HepG2 (cell line): ENCODE data around the gene AMOT. TPM values are rescaled to one million over a fixed set of nuclear protein-coding genes. Genes with fewer than 3 reads are reported as not detected.

Experiments used
- ATAC-seq: fragments of 200-7000 bp; cut with Tn5 transposase; 3 replicates; pipeline ENCODE4 v1.9.1; 2020; ENCODE audit warnings: mild to moderate bottlenecking, moderate library complexity
- BruUV-seq: library from RNA; stranded (reverse); fragments of 400-500 nt; replicated peaks from 2 replicates; lab custom pipeline; 2021; lab: Mats Ljungman, UMichigan
- CTCF ChIA-PET: fragments of 300-600 bp; formaldehyde crosslinking; extraction: SDS; loops from one replicate; lab custom pipeline; 2021; ENCODE audit warnings: low total read pairs, inconsistent platforms, low intra/inter-chr PET ratio; lab: Yijun Ruan, JAX
- POLR2A ChIA-PET: fragments of 350-600 bp; sonication (Branson Sonifier 250); formaldehyde crosslinking; loops from one replicate; lab custom pipeline; 2020; ENCODE audit warnings: antibody characterized with exemption, inconsistent platforms; lab: Yijun Ruan, JAX
- DNase-seq: peaks from one replicate; pipeline ENCODE4 v3.0.0-alpha.2; 2015; ENCODE audit warnings: low spot score
- FAIRE-seq: peaks from 3 replicates; lab custom pipeline; 2011; peaks lifted over from hg19 to GRCh38; lab: Jason Lieb, UNC
- H2AFZ ChIP-seq: one replicate; pipeline ENCODE4 v1.6.1; 2011; ENCODE audit warnings: low read length, inconsistent platforms
- H3K27ac ChIP-seq: fragments of 300-600 bp; 3 replicates; pipeline ENCODE4 v1.8.0; 2011; ENCODE audit warnings: mixed run types, mild to moderate bottlenecking, mixed read lengths, low read length, inconsistent platforms; ENCODE audit not compliant: insufficient read depth; ENCODE audit errors: extremely low read length
- H3K27me3 ChIP-seq, 2 experiments: fragments of 200-600 bp in 1 of 2; 2 replicates in 1 of 2; 3 replicates in 1 of 2; pipeline versions ENCODE4 v1.6.0 to v1.8.0; 2011; ENCODE audit warnings: low read length in 2 of 2, mild to moderate bottlenecking in 2 of 2, moderate library complexity in 2 of 2, inconsistent platforms in 1 of 2; ENCODE audit not compliant: insufficient read depth in 2 of 2, control insufficient read depth in 1 of 2
- H3K36me3 ChIP-seq, 2 experiments: fragments of 200-600 bp in 1 of 2; replicated peaks in 1 of 2; 2 replicates in 1 of 2; 3 replicates in 1 of 2; pipeline versions ENCODE4 v1.5.1 to v1.8.0; 2011; ENCODE audit warnings: low read length in 2 of 2, inconsistent platforms in 1 of 2; ENCODE audit not compliant: insufficient read depth in 2 of 2, control insufficient read depth in 1 of 2
- H3K4me1 ChIP-seq: 2 replicates; pipeline ENCODE4 v1.5.1; 2012; ENCODE audit warnings: low read length, inconsistent platforms; ENCODE audit not compliant: insufficient read depth
- H3K4me2 ChIP-seq: 2 replicates; pipeline ENCODE4 v1.6.0; 2011; ENCODE audit warnings: low read depth, low read length, inconsistent platforms
- H3K4me3 ChIP-seq, 3 experiments: fragments of 200-600 bp in 1 of 3; sonication (generic), shearing (Covaris generic) in 1 of 3; replicated peaks in 1 of 3; 2 replicates each; pipeline ENCODE4 v1.5.1; 2011 to 2016; ENCODE audit warnings: low read length in 3 of 3, inconsistent platforms in 2 of 3, low read depth in 2 of 3, mild to moderate bottlenecking in 2 of 3, control low read depth in 1 of 3, mixed read lengths in 1 of 3; ENCODE audit not compliant: insufficient read depth in 1 of 3
- H3K79me2 ChIP-seq: one replicate; pipeline ENCODE4 v1.6.1; 2011; ENCODE audit warnings: low read length, inconsistent platforms; ENCODE audit not compliant: insufficient read depth
- H3K9ac ChIP-seq: 2 replicates; pipeline ENCODE4 v1.6.0; 2011; ENCODE audit warnings: mild to moderate bottlenecking, low read depth, low read length, inconsistent platforms; ENCODE audit not compliant: insufficient read depth
- H3K9me3 ChIP-seq: 2 replicates; pipeline ENCODE4 v1.5.1; 2012; ENCODE audit warnings: mild to moderate bottlenecking, low read length
- H4K20me1 ChIP-seq: 2 replicates; pipeline ENCODE4 v1.6.0; 2011; ENCODE audit warnings: inconsistent platforms, mild to moderate bottlenecking, low read length, moderate library complexity; ENCODE audit not compliant: insufficient read depth
- CAMTA2 ChIP-seq: sonication (generic); formaldehyde crosslinking; IDR thresholded peaks from 2 replicates; pipeline ENCODE4 v1.4.0; 2020; ENCODE audit warnings: mild to moderate bottlenecking, missing genetic modification reagents, borderline replicate concordance
- MAF1 ChIP-seq: sonication (generic); formaldehyde crosslinking; IDR thresholded peaks from 2 replicates; pipeline ENCODE4 v1.5.0; 2020; ENCODE audit warnings: missing genetic modification reagents, borderline replicate concordance
- NBN ChIP-seq: fragments of 450-650 bp; conservative IDR thresholded peaks from 2 replicates; pipeline ENCODE4 v1.6.1; 2017
- PHF5A ChIP-seq: IDR thresholded peaks from one replicate; pipeline ENCODE4 v1.6.1; 2018; ENCODE audit warnings: low read depth, missing genetic modification reagents; ENCODE audit not compliant: unreplicated experiment
- POGZ ChIP-seq: sonication (generic); formaldehyde crosslinking; IDR thresholded peaks from 2 replicates; pipeline ENCODE4 v1.4.0; 2020; ENCODE audit warnings: mild to moderate bottlenecking, missing genetic modification reagents
- THAP9 ChIP-seq: sonication (generic); formaldehyde crosslinking; IDR thresholded peaks from 2 replicates; pipeline ENCODE4; 2020; ENCODE audit warnings: missing genetic modification reagents, mild to moderate bottlenecking, borderline replicate concordance
- ZFP41 ChIP-seq: sonication (generic); formaldehyde crosslinking; IDR thresholded peaks from 2 replicates; pipeline ENCODE4 v1.4.0; 2020; ENCODE audit warnings: mild to moderate bottlenecking, missing genetic modification reagents, borderline replicate concordance
- ZMAT3 ChIP-seq: sonication (generic); formaldehyde crosslinking; conservative IDR thresholded peaks from 2 replicates; pipeline ENCODE4 v1.7.0; 2021; ENCODE audit warnings: missing genetic modification reagents
- ZNF512B ChIP-seq: sonication (generic); formaldehyde crosslinking; IDR thresholded peaks from 2 replicates; pipeline ENCODE4 v1.5.1; 2020; ENCODE audit warnings: missing genetic modification reagents, mild to moderate bottlenecking, borderline replicate concordance
- ZNF562 ChIP-seq: sonication (generic); formaldehyde crosslinking; IDR thresholded peaks from 2 replicates; pipeline ENCODE4 v1.8.0; 2022; ENCODE audit warnings: missing genetic modification reagents, borderline replicate concordance
- ZNF572 ChIP-seq: sonication (generic); formaldehyde crosslinking; IDR thresholded peaks from 2 replicates; pipeline ENCODE4 v1.5.1; 2020; ENCODE audit warnings: mild to moderate bottlenecking, missing genetic modification reagents
- ZNF629 ChIP-seq: sonication (generic); formaldehyde crosslinking; conservative IDR thresholded peaks from 2 replicates; pipeline ENCODE4 v1.5.0; 2020; ENCODE audit warnings: missing genetic modification reagents
- ZNF672 ChIP-seq: sonication (generic); formaldehyde crosslinking; IDR thresholded peaks from 2 replicates; pipeline ENCODE4 v1.8.1; 2022; ENCODE audit warnings: missing genetic modification reagents
- ZNF678 ChIP-seq: sonication (generic); formaldehyde crosslinking; IDR thresholded peaks from 2 replicates; pipeline ENCODE4 v1.4.0; 2020; ENCODE audit warnings: mild to moderate bottlenecking, missing genetic modification reagents
- WGBS: methylation state at CpG from one replicate; pipeline ENCODE4 v1.1.6; 2017; ENCODE audit warnings: low lambda C conversion rate; 5-methylcytosine and 5-hydroxymethylcytosine counted together
- in situ Hi-C: cut with HindIII; loops from 2 replicates; pipeline ENCODE4 v1.10.0; 2017; ENCODE audit warnings: low pct_unique_long_range_greater_than_20kb; ENCODE audit not compliant: extremely low pct_ligation_motif_present
- intact Hi-C: fragments of 100-400 bp; cut with micrococcal nuclease; formaldehyde crosslinking; loops from one replicate; pipeline ENCODE4 v1.10.0; 2022; ENCODE audit not compliant: unreplicated experiment
- polyA plus RNA-seq, 8 experiments: library from polyadenylated mRNA; depleted of rRNA in 3 of 8; stranded (reverse) in 7 of 8; unstranded in 1 of 8; fragments of >200 nt; fragmentation: Illumina TruSeq in 4 of 8; extraction: Trizol in 4 of 8; gene quantifications; 2 replicates each; pipeline versions ENCODE4 v1.2.1 to v1.2.3, GENCODE V29; 2011 to 2016; ENCODE audit warnings: low read depth in 4 of 8, missing spikeins in 1 of 8, mixed read lengths in 1 of 8; ENCODE audit not compliant: insufficient read depth in 1 of 8
- total RNA-seq, 5 experiments: library from RNA; depleted of rRNA; stranded (reverse); fragments of >200 nt; fragmentation: Illumina TruSeq; extraction: Trizol; gene quantifications; 2 replicates each; pipeline ENCODE4 v1.2.3, GENCODE V29; 2016; ENCODE audit warnings: low read depth in 1 of 5
- TF ChIP-seq, protein P1 (sequence below): sonication (generic); formaldehyde crosslinking; IDR thresholded peaks from 2 replicates; pipeline ENCODE4 v1.5.1; 2020; ENCODE audit warnings: mild to moderate bottlenecking, moderate library complexity, missing genetic modification reagents
- TF ChIP-seq, protein P2 (sequence below): sonication (generic); formaldehyde crosslinking; IDR thresholded peaks from 2 replicates; pipeline ENCODE4 v1.4.0; 2020; ENCODE audit warnings: missing genetic modification reagents, borderline replicate concordance

Gene AMOT
- total and polyA plus RNA-seq, 2 of the 13 experiments (the other 11 are each of a cell fraction or from before 2014, with no cell fraction given): 0.13 to 0.91 TPM

DNA sequence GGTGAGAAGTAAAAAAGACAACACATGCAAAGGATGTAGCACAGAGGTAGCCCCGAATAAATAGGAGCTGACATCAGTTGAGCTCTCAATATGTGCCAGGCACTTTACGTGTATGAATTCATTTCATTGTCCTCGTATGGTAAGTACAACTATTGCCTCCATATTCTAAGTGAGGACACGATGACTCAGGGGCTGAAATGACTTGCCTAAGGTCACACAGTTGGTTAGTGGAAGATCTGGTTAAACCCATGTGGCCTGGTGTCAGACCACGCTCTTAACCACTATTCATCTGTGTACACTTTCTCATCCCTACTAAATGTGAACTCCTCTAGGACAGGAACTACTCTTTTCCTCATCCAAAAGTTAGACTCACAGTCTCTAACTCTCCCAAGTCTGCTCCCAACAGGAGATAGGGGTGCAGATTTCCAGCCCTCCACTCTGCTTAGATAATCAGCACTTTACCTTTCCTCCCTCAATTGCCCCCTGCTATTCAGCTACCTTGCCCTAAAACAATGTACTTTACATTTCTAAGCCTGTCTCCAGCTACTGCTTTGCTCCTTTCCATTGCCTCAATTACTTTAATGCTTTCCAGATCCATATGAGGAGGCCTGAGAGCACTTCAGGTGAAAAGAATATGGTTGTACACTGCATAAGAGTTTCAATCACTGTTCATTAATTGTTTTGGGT is 102.1 kb downstream of the AMOT start:
- CTCF ChIA-PET: no interaction called here
- WGBS: 57% methylated on average over 3 of the region's 5 CpGs
- Histone ChIP-seq H3K79me2 (no peaks in the 10 kb centered on the region), H3K27me3 (no peaks in the 10 kb centered on the region), H3K36me3 (no peaks in the 10 kb centered on the region), H4K20me1 (no peaks in the 10 kb centered on the region), H3K4me2 (no peak overlapping the region), H3K4me1 (no peaks in the 10 kb centered on the region), H2AFZ (no peak overlapping the region), H3K9me3 (no peaks in the 10 kb centered on the region), H3K27ac (no peak overlapping the region), H3K4me3 (no peak overlapping the region), H3K9ac (no peak overlapping the region)
- ATAC-seq (no peak), FAIRE-seq (no peak), DNase-seq (no peak)
- in situ Hi-C loops (no loop called here), intact Hi-C loops (no loop called here)
- POLR2A ChIA-PET: no interaction called here
- no TSS peak for BruUV-seq
- no peak for TF ChIP-seq CAMTA2 (CRISPR knock-in tag)
- no peak for TF ChIP-seq ZNF512B (CRISPR knock-in tag)
- no peak for TF ChIP-seq THAP9 (CRISPR knock-in tag)
- no peak for TF ChIP-seq POGZ (CRISPR knock-in tag)
- TF ChIP-seq ZNF562 (CRISPR knock-in tag): no peak
- TF ChIP-seq ZFP41 (CRISPR knock-in tag): no peak
- TF ChIP-seq, protein P1, sequence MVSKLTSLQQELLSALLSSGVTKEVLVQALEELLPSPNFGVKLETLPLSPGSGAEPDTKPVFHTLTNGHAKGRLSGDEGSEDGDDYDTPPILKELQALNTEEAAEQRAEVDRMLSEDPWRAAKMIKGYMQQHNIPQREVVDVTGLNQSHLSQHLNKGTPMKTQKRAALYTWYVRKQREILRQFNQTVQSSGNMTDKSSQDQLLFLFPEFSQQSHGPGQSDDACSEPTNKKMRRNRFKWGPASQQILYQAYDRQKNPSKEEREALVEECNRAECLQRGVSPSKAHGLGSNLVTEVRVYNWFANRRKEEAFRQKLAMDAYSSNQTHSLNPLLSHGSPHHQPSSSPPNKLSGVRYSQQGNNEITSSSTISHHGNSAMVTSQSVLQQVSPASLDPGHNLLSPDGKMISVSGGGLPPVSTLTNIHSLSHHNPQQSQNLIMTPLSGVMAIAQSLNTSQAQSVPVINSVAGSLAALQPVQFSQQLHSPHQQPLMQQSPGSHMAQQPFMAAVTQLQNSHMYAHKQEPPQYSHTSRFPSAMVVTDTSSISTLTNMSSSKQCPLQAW: no peak
- no peak for TF ChIP-seq NBN
- TF ChIP-seq MAF1 (CRISPR knock-in tag): no peak
- TF ChIP-seq, protein P2, sequence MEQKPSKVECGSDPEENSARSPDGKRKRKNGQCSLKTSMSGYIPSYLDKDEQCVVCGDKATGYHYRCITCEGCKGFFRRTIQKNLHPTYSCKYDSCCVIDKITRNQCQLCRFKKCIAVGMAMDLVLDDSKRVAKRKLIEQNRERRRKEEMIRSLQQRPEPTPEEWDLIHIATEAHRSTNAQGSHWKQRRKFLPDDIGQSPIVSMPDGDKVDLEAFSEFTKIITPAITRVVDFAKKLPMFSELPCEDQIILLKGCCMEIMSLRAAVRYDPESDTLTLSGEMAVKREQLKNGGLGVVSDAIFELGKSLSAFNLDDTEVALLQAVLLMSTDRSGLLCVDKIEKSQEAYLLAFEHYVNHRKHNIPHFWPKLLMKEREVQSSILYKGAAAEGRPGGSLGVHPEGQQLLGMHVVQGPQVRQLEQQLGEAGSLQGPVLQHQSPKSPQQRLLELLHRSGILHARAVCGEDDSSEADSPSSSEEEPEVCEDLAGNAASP: no peak
- TF ChIP-seq ZNF678 (CRISPR knock-in tag): no peak
- no peak for TF ChIP-seq PHF5A (CRISPR knock-in tag)
- no peak for TF ChIP-seq ZNF572
- TF ChIP-seq ZNF672 (CRISPR knock-in tag): no peak
- TF ChIP-seq ZMAT3 (CRISPR knock-in tag): no peak
- no peak for TF ChIP-seq ZNF629 (CRISPR knock-in tag)
